Psoas muscle (tissue), 8 donors: ENCODE measurements around the gene ITPR3. TPM values are rescaled to one million over a fixed set of nuclear protein-coding genes. Genes with fewer than 3 reads are reported as not detected.

Source experiments
- ATAC-seq, 4 donors: fragments of 200-7000 bp; cut with Tn5 transposase; one replicate each; pipeline ENCODE4 v1.9.1; 2020; ENCODE audit warnings: moderate library complexity in 3 of 4, mild to moderate bottlenecking in 2 of 4
- DNase-seq, 2 donors: peaks; one replicate each; pipeline ENCODE4 v3.0.0-alpha.2; 2020
- H3K27ac ChIP-seq: fragments of 200-600 bp; one replicate; pipeline ENCODE4 v1.8.0; 2022
- H3K27me3 ChIP-seq, 3 donors: fragments of 200-600 bp in 1 of 3; one replicate each; pipeline versions ENCODE4 v1.6.1 to v1.8.0; 2013 to 2022; ENCODE audit warnings: low read length in 2 of 3, mild to moderate bottlenecking in 2 of 3, moderate library complexity in 1 of 3; ENCODE audit not compliant: insufficient read depth in 3 of 3
- H3K36me3 ChIP-seq, 2 donors: fragments of 200-600 bp in 1 of 2; one replicate each; pipeline versions ENCODE4 v1.6.1 to v1.8.0; 2013 to 2022; ENCODE audit warnings: low read depth in 1 of 2, mild to moderate bottlenecking in 1 of 2, moderate library complexity in 1 of 2; ENCODE audit not compliant: insufficient read depth in 1 of 2
- H3K4me1 ChIP-seq: fragments of 200-600 bp; one replicate; pipeline ENCODE4 v1.8.0; 2022
- H3K4me3 ChIP-seq: fragments of 200-600 bp; one replicate; pipeline ENCODE4 v1.8.0; 2022; ENCODE audit warnings: mild to moderate bottlenecking
- H3K9me3 ChIP-seq: fragments of 200-600 bp; one replicate; pipeline ENCODE4 v1.8.0; 2022
- CTCF ChIP-seq: fragments of 200-600 bp; IDR thresholded peaks from one replicate; pipeline ENCODE4 v1.8.0; 2022; ENCODE audit warnings: antibody characterized with exemption
- WGBS, 3 donors: extraction: QIAGEN DNeasy Blood & Tissue Kit; methylation state at CpG; one replicate each; pipeline versions ENCODE4 v1.1.6 to v1.1.7; 2013; 5-methylcytosine and 5-hydroxymethylcytosine counted together
- intact Hi-C, 2 donors: fragments of 100-400 bp; cut with DNase I; formaldehyde crosslinking; loops; one replicate each; pipeline versions ENCODE4 v1.11.0 to v1.14.2; 2022
- polyA plus RNA-seq, 3 donors: library from polyadenylated mRNA; stranded (reverse); fragments of 200-250 nt; gene quantifications; one replicate each; pipeline ENCODE4 v1.2.3, GENCODE V29; 2013
- total RNA-seq, 4 donors: library from RNA; stranded (reverse); fragmentation: NEBNext Ultra II Directional in 2 of 4; extraction: Animal tissue kit (Norgen Biotek cat#: 25700) in 2 of 4; gene quantifications; one replicate each; pipeline versions ENCODE4 v1.2.1 to v1.2.4, GENCODE V29; 2021 to 2023
- donor health status: healthy with polysubstance abuse.
- donor health status: DM: no; HTN: no; CAD: no; lungs with moderate emphysema.
- donor health status: Bipolar disorder and iron deficiency.
- donor health status: healthy.
- donor health status: DM: yes; HTN: yes; CAD: no.
- donor health status: DM: no; HTN: no; CAD: no.
- donor health status: DM: no; HTN: no; CAD: no.
- donor health status: DM: yes; HTN: yes; CAD: no.

Gene ITPR3
- total and polyA plus RNA-seq, 7 donors: 1.9 to 7.4 (median 3.8) TPM

DNA sequence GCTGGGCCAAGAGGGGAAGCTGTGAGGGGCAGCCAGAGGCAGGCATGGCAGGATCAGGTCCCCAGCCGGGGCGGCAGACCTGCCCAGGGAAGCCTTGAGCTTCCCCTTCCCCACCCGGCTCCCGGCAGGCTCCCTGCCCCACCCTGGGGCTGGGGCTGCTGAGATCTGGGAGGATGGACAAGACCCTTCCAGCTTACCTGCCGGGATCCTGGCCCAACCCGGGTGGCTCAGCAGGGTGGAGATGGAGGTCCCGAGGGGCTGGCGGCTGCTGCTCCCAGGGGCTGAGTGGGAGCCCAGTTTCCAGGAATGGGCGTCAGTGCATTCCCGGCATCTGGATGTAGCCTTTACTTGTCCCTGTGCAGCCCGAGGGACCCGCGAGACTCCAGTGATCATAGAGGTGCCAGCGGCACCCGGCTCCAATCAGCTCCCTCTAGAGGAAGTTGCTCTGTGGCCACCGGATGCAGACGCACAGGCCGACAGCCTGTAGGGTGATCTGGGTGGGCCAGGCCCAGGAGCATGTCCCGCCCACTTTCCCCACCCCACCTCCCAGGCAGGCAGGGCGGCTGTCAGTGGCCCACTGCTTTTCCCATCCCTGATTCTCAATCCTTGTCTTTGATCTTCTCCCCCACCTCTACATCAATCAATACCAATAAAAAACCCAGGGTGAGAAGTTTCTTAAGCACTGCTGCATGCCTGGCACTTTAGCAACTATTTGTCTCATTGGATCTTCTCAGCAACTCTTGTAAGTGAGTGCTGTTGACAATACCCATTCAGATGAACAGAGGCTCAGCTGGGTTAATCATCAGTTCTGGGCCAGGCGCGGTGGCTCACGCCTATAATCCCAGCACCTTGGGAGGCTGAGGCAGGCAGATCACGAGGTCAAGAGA lies 41.1 kb upstream of the ITPR3 start, which contains the start of gene BAK1:
Gene BAK1, minus strand, starts transcription at position 449 of the 887 bp plus-strand sequence. CDS start 2,672 bp downstream, outside the sequence.
- no peaks in the 10 kb centered on the region for H3K9me3 ChIP-seq
- H3K4me3 ChIP-seq: peak within 1 kb of the TSS; percentile 89
- ATAC-seq (peak; percentile 92 to 98 (median 95)), DNase-seq (peak; percentile 89 to 94)
- intact Hi-C loops: loop anchor here (5.0 to 10.0 kb wide), 3 partner anchors 125 to 575 kb away; partner anchors contain the start of gene ZBTB9 (in 2 of the 2)
- H3K36me3 ChIP-seq: peaks cover 4 to 20% of the 10 kb centered on the region in 2 donors
- WGBS, 3 donors: 5 to 14% (median 5%) methylated on average over 19 to 24 of the region's 24 CpGs
- H3K27ac ChIP-seq: peak within 1 kb of the TSS; percentile 73
- peak; percentile 46 for TF ChIP-seq CTCF
- peaks cover 3% of the 10 kb centered on the region for H3K4me1 ChIP-seq
- no peaks in the 10 kb centered on the region for H3K27me3 ChIP-seq

DNA sequence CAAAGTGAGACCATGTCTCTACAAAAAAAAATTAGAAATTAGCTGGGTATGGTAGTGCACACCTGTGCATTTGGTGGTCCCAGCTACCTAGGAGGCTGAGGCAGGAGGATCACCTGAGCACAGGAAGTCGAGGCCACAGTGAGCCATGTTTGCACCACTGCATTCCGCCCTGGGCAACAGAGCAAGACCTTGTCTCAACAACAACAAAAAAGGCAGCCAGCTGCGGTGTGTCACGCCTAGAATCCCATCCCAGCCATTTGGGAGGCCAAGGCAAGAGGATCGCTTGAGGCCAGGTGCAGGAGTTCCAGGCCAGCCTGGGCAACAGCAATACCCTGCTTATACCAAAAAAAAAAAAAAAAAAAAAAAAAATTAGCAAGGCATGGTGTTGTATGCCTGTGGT lies 39.9 kb upstream of the ITPR3 start:
- 89 to 93% (median 93%) methylated on average over 5 of the region's 5 CpGs for WGBS, 3 donors
- Histone ChIP-seq H3K9me3 (no peaks in the 10 kb centered on the region), H3K4me3 (no peak overlapping the region), H3K27ac (no peak overlapping the region), H3K4me1 (peaks cover 3% of the 10 kb centered on the region), H3K36me3 (peaks cover 4 to 11% of the 10 kb centered on the region in 2 donors), H3K27me3 (no peaks in the 10 kb centered on the region)
- intact Hi-C loops: loop anchor here (10.0 kb wide), 1 partner anchor 574 kb away; no protein-coding TSS in a partner anchor
- TF ChIP-seq CTCF: no peak
- DNase-seq (no peak), ATAC-seq (no peak)

- no peak for TF ChIP-seq CTCF
- WGBS, 3 donors: 67 to 79% (median 76%) methylated on average over 8 of the region's 8 CpGs
- Histone ChIP-seq H3K9me3 (no peaks in the 10 kb centered on the region), H3K27ac (no peak overlapping the region), H3K27me3 (no peaks in the 10 kb centered on the region), H3K4me1 (peaks cover 5% of the 10 kb centered on the region), H3K4me3 (no peak overlapping the region), H3K36me3 (no peaks in the 10 kb centered on the region)
- intact Hi-C loops: loop anchor here (2.0 to 10.0 kb wide), 2 partner anchors 119 to 571 kb away; no protein-coding TSS in a partner anchor
- ATAC-seq (no peak), DNase-seq (no peak)
These were observed 37.4 kb upstream of the ITPR3 start for GRCh38 chr6:33583591-33584155.

DNA sequence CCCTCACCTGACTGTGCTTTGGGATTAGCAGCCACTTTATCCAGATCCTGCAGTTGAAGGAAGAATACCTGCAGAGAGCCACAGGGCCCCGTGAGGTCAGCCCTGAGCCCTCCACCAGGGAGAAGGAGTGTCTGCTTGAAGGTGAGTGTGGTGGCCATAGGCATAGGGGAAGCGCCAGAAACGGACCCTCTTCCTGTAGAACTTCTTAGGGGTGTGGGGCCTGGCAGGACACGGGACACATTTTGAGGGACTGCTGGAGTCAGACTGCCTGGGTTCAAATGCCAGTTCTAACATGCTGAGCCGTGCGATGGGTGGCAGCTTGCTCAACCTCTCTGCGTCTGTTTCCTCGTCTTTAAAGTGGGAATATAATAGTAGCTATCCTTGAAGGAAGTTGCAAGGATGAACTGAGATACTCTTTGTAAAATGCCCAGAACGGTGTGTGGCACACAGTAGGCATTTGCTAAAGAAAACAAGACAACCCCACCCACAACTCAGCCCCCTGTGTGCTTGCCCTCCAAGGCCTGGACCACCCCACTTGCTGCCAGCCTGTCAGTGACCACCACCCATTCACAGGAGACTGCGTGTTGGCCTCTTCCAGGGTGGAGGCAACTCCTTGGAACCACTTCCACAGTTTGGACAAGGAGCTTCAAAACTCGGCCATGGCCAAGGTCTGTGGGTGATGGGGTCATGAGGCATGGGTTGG lies 36.3 kb upstream of the ITPR3 start:
- H3K27ac ChIP-seq: no peak overlapping the region
- 79 to 85% (median 85%) methylated on average over 11 of the region's 11 CpGs for WGBS, 3 donors

More for the DNA sequence above, 36.3 kb upstream of the ITPR3 start:
- TF ChIP-seq CTCF: no peak
- no peaks in the 10 kb centered on the region for H3K9me3 ChIP-seq
- DNase-seq: no peak
- H3K36me3 ChIP-seq: no peaks in the 10 kb centered on the region
- no peak overlapping the region for H3K4me3 ChIP-seq
- no peak for ATAC-seq
- intact Hi-C loops: loop anchor here (2.0 to 10.0 kb wide), 6 partner anchors 47 to 570 kb away; no protein-coding TSS in a partner anchor
- H3K4me1 ChIP-seq: peaks cover 13% of the 10 kb centered on the region
- no peaks in the 10 kb centered on the region for H3K27me3 ChIP-seq
